ENCODE measurements around the gene COG4. TPM values are rescaled to one million over a fixed set of nuclear protein-coding genes. Genes with fewer than 3 reads are reported as not detected.

COG4 gene
- total RNA-seq, 4 donors from 2014 or later: 23.3 to 59.1 (median 29.6) TPM

DNA sequence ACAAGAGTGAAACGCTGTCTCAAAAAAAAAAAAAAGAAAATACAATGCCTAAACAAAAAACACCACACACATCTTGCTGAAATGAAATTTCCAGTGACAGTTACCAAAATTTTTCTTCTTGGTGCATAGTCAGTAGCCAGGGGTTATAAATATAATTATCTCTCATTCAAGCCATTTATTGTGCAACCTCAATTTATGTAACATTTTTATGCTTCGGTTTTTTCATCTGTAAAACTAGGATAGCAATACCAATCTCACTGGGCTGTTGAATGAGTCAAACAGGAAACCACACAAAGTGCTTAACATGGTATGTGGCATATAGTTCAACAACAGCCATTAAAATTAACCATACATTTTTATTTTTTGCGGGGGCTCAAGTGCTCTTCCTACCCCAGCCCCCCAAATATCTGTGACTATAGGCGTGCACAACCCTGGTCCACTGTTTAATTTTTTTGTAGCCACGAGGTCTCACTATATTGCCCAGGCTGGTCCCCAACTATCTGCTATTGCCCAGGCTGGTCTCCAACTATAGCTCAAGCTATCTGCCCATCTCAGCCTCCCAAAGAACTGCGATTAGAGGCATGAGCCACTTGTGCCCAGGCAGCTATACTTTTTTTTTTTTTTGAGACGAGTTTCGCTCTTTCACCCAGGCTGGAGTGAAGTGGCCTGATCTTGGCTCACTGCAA is 2.6 kb downstream of the COG4 start:
- ATAC-seq (ENCODE audit: low FRiP score): no peak

GRCh38 chr16:70512456-70512855 is 10.9 kb downstream of the COG4 start:
- ATAC-seq (ENCODE audit: low FRiP score) (no peak), DNase-seq (ENCODE audit: low spot score) (no peak)
- TF ChIP-seq, protein P1, sequence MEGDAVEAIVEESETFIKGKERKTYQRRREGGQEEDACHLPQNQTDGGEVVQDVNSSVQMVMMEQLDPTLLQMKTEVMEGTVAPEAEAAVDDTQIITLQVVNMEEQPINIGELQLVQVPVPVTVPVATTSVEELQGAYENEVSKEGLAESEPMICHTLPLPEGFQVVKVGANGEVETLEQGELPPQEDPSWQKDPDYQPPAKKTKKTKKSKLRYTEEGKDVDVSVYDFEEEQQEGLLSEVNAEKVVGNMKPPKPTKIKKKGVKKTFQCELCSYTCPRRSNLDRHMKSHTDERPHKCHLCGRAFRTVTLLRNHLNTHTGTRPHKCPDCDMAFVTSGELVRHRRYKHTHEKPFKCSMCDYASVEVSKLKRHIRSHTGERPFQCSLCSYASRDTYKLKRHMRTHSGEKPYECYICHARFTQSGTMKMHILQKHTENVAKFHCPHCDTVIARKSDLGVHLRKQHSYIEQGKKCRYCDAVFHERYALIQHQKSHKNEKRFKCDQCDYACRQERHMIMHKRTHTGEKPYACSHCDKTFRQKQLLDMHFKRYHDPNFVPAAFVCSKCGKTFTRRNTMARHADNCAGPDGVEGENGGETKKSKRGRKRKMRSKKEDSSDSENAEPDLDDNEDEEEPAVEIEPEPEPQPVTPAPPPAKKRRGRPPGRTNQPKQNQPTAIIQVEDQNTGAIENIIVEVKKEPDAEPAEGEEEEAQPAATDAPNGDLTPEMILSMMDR (IDR thresholded peaks at IDR 0.05): no peak

More for the DNA sequence above, 2.6 kb downstream of the COG4 start:
- no peak for DNase-seq (ENCODE audit: low spot score)
- TF ChIP-seq, protein P1 (IDR thresholded peaks at IDR 0.05): no peak

GRCh38 chr16:70511833-70512232 is 11.5 kb downstream of the COG4 start:
- DNase-seq (ENCODE audit: low spot score) (no peak), ATAC-seq (ENCODE audit: low FRiP score) (no peak)
- TF ChIP-seq, protein P1 (IDR thresholded peaks at IDR 0.05): no peak

DNA sequence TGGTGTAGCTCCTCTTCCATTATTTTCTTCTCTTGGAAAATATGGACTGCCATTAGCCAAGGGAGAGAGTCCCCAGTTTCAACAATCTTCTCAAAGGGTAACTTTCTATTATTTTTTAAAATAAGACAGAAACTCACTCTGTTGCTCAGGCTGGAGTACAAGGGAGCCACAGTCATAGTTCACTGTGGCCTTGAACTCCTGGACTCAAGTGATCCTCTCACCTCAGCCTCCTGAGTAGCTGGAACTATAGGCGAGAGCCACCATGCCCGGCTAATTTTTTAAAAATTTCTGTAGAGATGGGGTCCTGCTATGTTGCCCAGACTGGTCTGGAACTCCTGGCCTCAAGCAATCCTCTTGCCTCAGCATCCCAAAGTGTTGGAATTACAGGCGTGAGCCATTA is 13.1 kb downstream of the COG4 start:
- DNase-seq (ENCODE audit: low spot score) (no peak), ATAC-seq (ENCODE audit: low FRiP score) (no peak)
- TF ChIP-seq, protein P1 (IDR thresholded peaks at IDR 0.05): no peak

GRCh38 chr16:70508752-70509151 is 14.6 kb downstream of the COG4 start:
- DNase-seq (ENCODE audit: low spot score): no peak
- no peak for ATAC-seq (ENCODE audit: low FRiP score)
- TF ChIP-seq, protein P1 (IDR thresholded peaks at IDR 0.05): no peak

- no peak for DNase-seq (ENCODE audit: low spot score)
These were observed 26.8 kb downstream of the COG4 start for GRCh38 chr16:70496513-70496912.

More at GRCh38 chr16:70496513-70496912, 26.8 kb downstream of the COG4 start:
- TF ChIP-seq, protein P1 (IDR thresholded peaks at IDR 0.05): no peak
- ATAC-seq (ENCODE audit: low FRiP score): no peak

All from omental fat pad (tissue), 4 donors.